ENCODE results near the gene NKAPL. TPM values are rescaled to one million over a fixed set of nuclear protein-coding genes. Genes with fewer than 3 reads are reported as not detected.

Gene NKAPL
- polyA plus RNA-seq, 1 donor from 2014 or later, result not detected

Other genes with a start within 250 kb of the NKAPL start
- gene ZNF165, start 178.7 kb upstream of the NKAPL start, polyA plus RNA-seq, result 1.4 and 1.6 TPM in 2 replicates
- gene ZSCAN16, start 134.7 kb upstream of the NKAPL start, polyA plus RNA-seq, result 31.9 and 36.6 TPM in 2 replicates
- 17.2 and 22.0 TPM in 2 replicates for gene ZKSCAN8, start 117.4 kb upstream of the NKAPL start, polyA plus RNA-seq
- gene ZSCAN9, start 34.0 kb upstream of the NKAPL start, polyA plus RNA-seq, result 102 and 113 TPM in 2 replicates
- 8.3 and 12.6 TPM in 2 replicates for gene ZKSCAN4, start 7.0 kb upstream of the NKAPL start, polyA plus RNA-seq
- gene ZSCAN26, start 7.8 kb downstream of the NKAPL start, polyA plus RNA-seq, result 86.9 and 91.2 TPM in 2 replicates
- 32.3 and 34.6 TPM in 2 replicates for gene PGBD1, start 22.3 kb downstream of the NKAPL start, polyA plus RNA-seq
- 2.6 and 7.5 TPM in 2 replicates for gene ZSCAN31, start 76.9 kb downstream of the NKAPL start, polyA plus RNA-seq
- 14.9 and 15.8 TPM in 2 replicates for gene ZKSCAN3, start 90.7 kb downstream of the NKAPL start, polyA plus RNA-seq
- 20.3 and 20.6 TPM in 2 replicates for gene ZSCAN12, start 140.4 kb downstream of the NKAPL start, polyA plus RNA-seq
- 14.7 and 17.4 TPM in 2 replicates for gene ZSCAN23, start 184.2 kb downstream of the NKAPL start, polyA plus RNA-seq